HG02885 (cell line): Measurements from ENCODE around the gene LRTM2.

Experiments used
- ATAC-seq: cut with Tn5 transposase; IDR thresholded peaks from one replicate; pipeline ENCODE4 v1.9.1; 2021; ENCODE audit warnings: mild to moderate bottlenecking; ENCODE audit not compliant: unreplicated experiment, poor library complexity

The LRTM2 gene

GRCh38 chr12:1797011-1797901, 23.1 kb upstream of the LRTM2 start:
- ATAC-seq: no peak

GRCh38 chr12:1797991-1798640, 22.2 kb upstream of the LRTM2 start:
- ATAC-seq: no peak

- no peak for ATAC-seq
Measured at GRCh38 chr12:1798641-1799020, 21.7 kb upstream of the LRTM2 start.

GRCh38 chr12:1799051-1799881, 21.1 kb upstream of the LRTM2 start:
- ATAC-seq: no peak

- no peak for ATAC-seq
Measured at GRCh38 chr12:1799882-1800400, 20.4 kb upstream of the LRTM2 start.

GRCh38 chr12:1800401-1801302, 19.7 kb upstream of the LRTM2 start:
- peak; percentile 38 for ATAC-seq

GRCh38 chr12:1801303-1801975, 18.9 kb upstream of the LRTM2 start:
- no peak for ATAC-seq

GRCh38 chr12:1803736-1804135, 16.6 kb upstream of the LRTM2 start:
- ATAC-seq: no peak

GRCh38 chr12:1804545-1805332, 15.6 kb upstream of the LRTM2 start:
- peak; percentile 88 for ATAC-seq

- ATAC-seq: no peak
Measured at GRCh38 chr12:1805441-1806081, 14.8 kb upstream of the LRTM2 start.

GRCh38 chr12:1806301-1807086, 13.9 kb upstream of the LRTM2 start:
- ATAC-seq: no peak

GRCh38 chr12:1807087-1807860, 13.1 kb upstream of the LRTM2 start:
- ATAC-seq: no peak

GRCh38 chr12:1808036-1808797, 12.1 kb upstream of the LRTM2 start:
- no peak for ATAC-seq

- ATAC-seq: no peak
Measured at GRCh38 chr12:1808798-1809480, 11.4 kb upstream of the LRTM2 start.

GRCh38 chr12:1809591-1810190, 10.7 kb upstream of the LRTM2 start:
- no peak for ATAC-seq
